ENCODE results near the gene EMD. TPM values are rescaled to one million over a fixed set of nuclear protein-coding genes. Genes with fewer than 3 reads are reported as not detected.
"Not testable (repeated sequence)": the region's sequence is repeated elsewhere in the genome, so short reads cannot be mapped to it uniquely, and the experiment has no call there.

Gene EMD
- total RNA-seq, 1 donor from 2014 or later: 16.1 TPM

DNA sequence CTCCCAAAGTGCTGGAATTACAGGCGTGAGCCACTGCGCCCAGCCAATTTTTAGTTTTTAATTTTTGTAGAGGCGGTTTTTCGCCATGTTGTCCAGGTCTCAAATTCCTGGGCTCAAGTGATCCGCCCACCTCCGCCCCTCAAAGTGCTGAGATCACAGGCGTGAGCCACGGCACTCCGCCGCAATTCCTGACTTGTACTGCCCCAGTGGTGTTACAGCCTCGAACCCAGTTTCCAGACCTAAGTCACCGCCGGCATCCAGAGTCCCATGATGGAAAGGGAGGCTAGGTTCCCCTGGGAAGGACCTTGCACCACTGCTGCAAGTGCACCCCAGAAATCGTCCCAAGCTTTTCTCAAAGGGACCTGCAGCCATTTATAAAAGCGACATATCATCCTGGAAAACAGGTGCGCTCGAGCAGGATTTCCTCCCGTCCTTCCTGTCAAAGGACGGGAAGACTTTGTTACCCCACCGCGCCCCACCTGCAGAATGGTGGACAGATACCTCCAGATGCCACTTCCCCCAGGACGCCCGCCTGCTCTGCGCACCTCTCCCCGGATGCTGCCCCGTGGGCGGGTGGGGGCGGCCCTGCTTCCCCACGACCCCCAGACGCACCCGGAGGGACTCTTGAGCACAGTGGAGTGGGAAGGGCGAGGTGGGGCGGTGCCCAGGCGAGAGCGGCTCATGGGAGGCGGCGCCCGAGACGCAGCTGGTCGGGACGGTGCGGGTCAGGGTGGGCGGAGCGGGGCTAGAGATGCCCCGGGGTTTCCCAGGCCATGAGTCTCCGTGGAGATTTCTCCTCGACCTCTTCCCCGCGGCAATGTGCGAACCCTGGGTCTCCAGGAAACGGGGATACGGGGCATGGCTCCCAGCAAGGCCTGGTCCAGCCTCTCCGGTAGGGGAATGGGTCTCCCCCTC is 18.1 kb downstream of the EMD start:
- TF ChIP-seq, protein P1, sequence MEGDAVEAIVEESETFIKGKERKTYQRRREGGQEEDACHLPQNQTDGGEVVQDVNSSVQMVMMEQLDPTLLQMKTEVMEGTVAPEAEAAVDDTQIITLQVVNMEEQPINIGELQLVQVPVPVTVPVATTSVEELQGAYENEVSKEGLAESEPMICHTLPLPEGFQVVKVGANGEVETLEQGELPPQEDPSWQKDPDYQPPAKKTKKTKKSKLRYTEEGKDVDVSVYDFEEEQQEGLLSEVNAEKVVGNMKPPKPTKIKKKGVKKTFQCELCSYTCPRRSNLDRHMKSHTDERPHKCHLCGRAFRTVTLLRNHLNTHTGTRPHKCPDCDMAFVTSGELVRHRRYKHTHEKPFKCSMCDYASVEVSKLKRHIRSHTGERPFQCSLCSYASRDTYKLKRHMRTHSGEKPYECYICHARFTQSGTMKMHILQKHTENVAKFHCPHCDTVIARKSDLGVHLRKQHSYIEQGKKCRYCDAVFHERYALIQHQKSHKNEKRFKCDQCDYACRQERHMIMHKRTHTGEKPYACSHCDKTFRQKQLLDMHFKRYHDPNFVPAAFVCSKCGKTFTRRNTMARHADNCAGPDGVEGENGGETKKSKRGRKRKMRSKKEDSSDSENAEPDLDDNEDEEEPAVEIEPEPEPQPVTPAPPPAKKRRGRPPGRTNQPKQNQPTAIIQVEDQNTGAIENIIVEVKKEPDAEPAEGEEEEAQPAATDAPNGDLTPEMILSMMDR (IDR thresholded peaks at IDR 0.05; ENCODE audit: insufficient read depth, low read length, severe bottlenecking): no peak
- Histone ChIP-seq H3K36me3 (ENCODE audit: control insufficient read depth, insufficient read depth, low read length) (peaks cover 11% of the 10 kb centered on the region), H3K4me3 (ENCODE audit: low read depth, low read length) (peak overlapping the region; percentile 77), H3K27me3 (ENCODE audit: control insufficient read depth, insufficient read depth, low read length) (no peaks in the 10 kb centered on the region)
- FAIRE-seq (no peak), DNase-seq (ENCODE audit: low read depth) (peak; percentile 53)

DNA sequence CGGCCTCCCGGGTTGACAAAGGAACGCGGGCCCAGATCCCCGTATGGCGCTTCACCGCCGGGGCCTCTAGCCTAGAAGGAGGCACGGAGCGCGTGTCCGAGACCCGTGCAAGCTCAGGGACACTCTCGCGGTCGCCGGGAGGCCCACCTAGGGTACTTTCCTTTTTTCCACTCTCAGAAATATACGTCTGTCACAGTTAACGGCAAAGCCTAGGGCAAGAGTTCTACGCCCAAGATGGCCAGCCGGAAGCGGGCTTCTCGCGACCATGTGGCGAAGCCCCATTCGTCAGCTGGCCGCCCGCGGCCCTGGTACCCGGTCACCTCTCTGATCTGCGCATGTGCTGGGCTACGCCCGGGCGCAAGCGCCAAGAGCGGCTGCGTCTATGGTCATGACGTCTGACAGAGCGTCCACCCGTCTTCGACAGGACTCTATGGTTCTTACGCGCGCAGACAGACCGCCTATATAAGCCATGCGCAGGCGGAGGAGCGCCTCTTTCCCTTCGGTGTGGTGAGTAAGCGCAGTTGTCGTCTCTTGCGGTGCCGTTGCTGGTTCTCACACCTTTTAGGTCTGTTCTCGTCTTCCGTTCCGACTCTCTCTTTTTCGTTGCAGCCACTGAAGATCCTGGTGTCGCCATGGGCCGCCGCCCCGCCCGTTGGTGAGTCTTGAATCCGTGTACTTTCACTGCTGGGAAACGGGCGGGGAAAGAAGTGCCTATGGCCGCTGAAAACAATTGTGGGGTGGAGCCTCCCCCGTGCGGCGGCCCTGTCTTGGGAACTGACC is 19.0 kb downstream of the EMD start, which contains the start of gene RPL10:
Gene RPL10, plus strand, starts transcription at position 490 of the 780 bp plus-strand sequence. Its CDS starts 143 bp downstream, at position 633.
- H3K27me3 ChIP-seq (ENCODE audit: control insufficient read depth, insufficient read depth, low read length): no peaks in the 10 kb centered on the region
- FAIRE-seq: no peak
- peaks cover 11% of the 10 kb centered on the region for H3K36me3 ChIP-seq (ENCODE audit: control insufficient read depth, insufficient read depth, low read length)
- H3K4me3 ChIP-seq (ENCODE audit: low read depth, low read length): peak within 1 kb of the TSS; percentile 77
- TF ChIP-seq, protein P1 (IDR thresholded peaks at IDR 0.05; ENCODE audit: insufficient read depth, low read length, severe bottlenecking): no peak
- DNase-seq (ENCODE audit: low read depth): peak; percentile 91

DNA sequence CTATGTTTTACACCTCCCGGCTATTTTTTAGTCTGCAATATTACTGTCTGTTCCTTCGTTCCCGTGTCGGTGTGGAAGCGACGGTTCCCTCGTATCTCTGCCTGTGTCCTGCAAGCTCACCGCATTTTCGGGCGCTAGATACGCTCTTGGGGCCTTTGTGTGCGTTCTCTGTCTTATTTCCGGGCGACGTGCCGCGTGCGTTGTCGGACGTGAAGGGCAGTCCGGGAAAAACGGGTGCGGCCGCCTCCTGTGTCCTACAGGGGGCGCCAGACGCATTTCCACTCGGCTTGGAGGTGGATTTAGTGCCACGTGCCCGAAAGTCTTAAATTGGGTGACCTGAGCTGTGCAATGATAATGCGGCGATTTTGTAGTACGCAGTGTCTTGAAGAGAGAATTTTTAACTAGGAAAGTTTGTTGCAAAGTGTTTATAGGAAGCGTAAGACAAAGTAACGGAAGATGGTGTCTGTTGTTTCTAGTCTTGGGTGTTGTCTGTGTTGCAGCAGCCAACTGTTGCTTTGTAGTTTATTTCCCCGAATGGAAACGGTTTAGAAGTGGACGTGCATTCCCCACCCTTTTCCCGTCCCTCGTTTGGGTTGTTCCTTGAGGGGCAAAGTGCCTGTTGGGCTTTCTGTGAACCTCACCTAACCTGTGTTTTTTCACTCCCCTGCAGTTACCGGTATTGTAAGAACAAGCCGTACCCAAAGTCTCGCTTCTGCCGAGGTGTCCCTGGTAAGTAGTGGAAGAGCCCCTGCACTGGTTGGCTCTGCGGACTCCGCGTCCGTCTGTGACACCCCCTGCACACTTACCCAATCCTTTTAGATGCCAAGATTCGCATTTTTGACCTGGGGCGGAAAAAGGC is 19.8 kb downstream of the EMD start:
- H3K4me3 ChIP-seq (ENCODE audit: low read depth, low read length): peak overlapping the region; percentile 77
- FAIRE-seq: peak; percentile 70
- no peak for DNase-seq (ENCODE audit: low read depth)
- H3K36me3 ChIP-seq (ENCODE audit: control insufficient read depth, insufficient read depth, low read length): peaks cover 11% of the 10 kb centered on the region
- TF ChIP-seq, protein P1 (IDR thresholded peaks at IDR 0.05; ENCODE audit: insufficient read depth, low read length, severe bottlenecking): peak; percentile 71
- no peaks in the 10 kb centered on the region for H3K27me3 ChIP-seq (ENCODE audit: control insufficient read depth, insufficient read depth, low read length)

DNA sequence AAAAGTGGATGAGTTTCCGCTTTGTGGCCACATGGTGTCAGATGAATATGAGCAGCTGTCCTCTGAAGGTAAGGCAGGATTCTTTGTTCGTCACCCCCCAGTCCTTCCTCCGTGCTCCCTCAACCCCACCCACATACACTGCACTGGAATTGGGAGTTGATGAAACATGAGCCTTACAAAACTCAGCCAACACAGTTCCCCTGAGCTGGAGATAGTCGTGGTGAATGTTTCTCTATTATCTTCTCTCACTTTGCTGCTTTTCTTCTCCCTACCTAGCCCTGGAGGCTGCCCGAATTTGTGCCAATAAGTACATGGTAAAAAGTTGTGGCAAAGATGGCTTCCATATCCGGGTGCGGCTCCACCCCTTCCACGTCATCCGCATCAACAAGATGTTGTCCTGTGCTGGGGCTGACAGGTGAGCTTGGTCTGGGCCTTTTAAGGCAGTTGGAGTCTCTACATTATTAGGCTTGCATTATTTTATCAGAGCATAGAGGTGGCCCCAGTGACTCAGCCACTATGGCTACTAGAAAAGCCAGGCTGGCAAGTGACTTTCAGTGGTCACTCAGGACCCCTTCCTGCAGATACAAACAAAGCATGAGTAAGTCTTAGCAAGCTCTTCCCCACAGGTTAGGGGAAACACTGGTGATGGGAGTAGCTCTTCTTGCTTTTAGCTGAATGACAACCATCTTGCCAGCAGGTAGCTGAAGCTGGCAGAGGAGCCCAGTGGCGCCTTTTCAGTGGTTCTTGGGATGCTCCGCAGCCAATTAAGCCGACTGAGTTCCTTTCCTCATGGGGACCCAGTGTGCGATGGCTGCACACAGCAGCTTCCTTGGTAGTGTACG is 20.7 kb downstream of the EMD start:
- no peak for FAIRE-seq

DNA sequence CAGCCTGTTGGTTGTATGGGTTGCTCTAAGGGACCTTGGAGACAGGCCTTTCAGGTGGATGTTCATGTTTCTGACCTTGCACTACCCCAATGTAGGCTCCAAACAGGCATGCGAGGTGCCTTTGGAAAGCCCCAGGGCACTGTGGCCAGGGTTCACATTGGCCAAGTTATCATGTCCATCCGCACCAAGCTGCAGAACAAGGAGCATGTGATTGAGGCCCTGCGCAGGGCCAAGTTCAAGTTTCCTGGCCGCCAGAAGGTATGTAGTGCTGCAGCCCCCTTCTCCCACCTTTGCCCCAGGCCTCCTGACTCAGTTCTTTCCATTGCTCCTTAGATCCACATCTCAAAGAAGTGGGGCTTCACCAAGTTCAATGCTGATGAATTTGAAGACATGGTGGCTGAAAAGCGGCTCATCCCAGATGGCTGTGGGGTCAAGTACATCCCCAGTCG is 21.3 kb downstream of the EMD start:
- not testable (repeated sequence) for FAIRE-seq; H3K4me3 ChIP-seq (ENCODE audit: low read depth, low read length); H3K27me3 ChIP-seq (ENCODE audit: control insufficient read depth, insufficient read depth, low read length); DNase-seq (ENCODE audit: low read depth)
- H3K36me3 ChIP-seq (ENCODE audit: control insufficient read depth, insufficient read depth, low read length): peaks cover 11% of the 10 kb centered on the region

More for the DNA sequence above, 20.7 kb downstream of the EMD start:
- Histone ChIP-seq H3K4me3 (ENCODE audit: low read depth, low read length) (peak overlapping the region; percentile 77), H3K36me3 (ENCODE audit: control insufficient read depth, insufficient read depth, low read length) (peaks cover 11% of the 10 kb centered on the region), H3K27me3 (ENCODE audit: control insufficient read depth, insufficient read depth, low read length) (no peaks in the 10 kb centered on the region)
- TF ChIP-seq, protein P1 (IDR thresholded peaks at IDR 0.05; ENCODE audit: insufficient read depth, low read length, severe bottlenecking): no peak
- DNase-seq (ENCODE audit: low read depth): no peak
